HuH-7.5 (cell line): ENCODE data around the gene IGF2.

Source experiments
- DNase-seq: peaks from one replicate; pipeline ENCODE4 v3.0.0; 2011; ENCODE audit warnings: low spot score

The IGF2 gene

DNA sequence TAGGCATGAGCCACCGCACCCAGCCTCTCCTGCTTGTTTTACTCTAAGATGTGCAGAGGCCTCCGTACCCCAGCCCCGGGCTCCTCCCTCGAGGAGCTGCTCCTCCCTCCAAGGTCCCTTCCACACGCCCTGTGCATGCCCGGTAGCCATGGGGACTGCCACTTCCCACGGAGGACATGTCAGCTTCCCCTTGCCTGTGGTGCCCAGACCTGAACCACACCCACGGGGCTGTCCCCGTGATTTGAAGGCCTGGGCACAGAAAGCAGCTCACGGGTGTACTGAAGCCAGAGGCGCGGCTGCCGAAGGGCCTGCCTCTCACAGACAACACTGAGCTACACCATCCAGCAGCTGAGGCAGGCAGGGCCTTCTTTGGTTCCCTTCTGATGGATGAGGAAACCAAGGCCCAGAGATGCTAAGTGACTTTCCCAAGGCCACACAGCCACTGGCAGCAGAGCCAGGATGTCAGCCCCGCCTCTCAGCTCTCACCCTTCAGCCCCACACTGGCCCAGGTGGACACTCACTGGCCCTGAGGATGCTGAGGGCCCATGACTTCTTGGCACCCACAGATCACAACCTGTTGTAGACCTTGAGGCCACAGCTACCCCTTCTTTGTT lies 14.5 kb upstream of the IGF2 start:
- DNase-seq = no peak

DNA sequence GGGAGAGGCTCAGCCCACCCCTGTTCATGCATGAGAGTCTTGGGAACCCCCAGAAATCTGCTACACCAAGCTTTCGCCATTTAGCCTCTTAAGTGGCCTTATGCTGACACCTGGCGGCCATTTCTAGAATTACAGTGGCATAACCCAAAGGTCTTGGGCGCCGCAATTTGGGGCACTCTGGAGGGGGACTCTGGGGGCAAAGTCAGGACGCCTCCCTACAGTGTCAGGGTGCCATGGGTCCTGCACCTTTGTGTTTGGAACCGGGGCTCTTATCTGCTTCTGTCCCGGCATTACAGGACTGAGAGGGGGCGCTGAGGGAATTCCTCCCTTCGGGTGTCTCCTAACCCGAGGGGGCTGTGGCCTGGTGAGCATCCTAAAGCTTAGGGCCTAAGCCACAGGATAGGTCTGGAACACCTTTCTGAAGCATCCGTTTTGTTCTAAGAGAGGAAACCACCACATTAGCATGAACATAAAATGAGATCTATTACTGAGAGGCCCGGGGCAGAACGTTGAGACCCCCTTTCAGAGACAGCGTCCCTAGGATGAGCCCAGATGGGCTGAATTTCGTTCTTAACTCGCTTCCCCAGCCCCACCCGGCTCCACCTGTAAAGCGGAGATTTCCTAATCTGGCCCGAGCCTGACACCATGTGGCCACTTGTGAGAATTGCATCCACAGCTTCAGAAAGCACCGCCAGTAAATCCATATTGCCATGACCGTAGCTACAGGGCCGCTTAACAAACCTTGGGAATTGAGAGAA lies 12.5 kb upstream of the IGF2 start:
- peak; percentile 96 for DNase-seq

DNA sequence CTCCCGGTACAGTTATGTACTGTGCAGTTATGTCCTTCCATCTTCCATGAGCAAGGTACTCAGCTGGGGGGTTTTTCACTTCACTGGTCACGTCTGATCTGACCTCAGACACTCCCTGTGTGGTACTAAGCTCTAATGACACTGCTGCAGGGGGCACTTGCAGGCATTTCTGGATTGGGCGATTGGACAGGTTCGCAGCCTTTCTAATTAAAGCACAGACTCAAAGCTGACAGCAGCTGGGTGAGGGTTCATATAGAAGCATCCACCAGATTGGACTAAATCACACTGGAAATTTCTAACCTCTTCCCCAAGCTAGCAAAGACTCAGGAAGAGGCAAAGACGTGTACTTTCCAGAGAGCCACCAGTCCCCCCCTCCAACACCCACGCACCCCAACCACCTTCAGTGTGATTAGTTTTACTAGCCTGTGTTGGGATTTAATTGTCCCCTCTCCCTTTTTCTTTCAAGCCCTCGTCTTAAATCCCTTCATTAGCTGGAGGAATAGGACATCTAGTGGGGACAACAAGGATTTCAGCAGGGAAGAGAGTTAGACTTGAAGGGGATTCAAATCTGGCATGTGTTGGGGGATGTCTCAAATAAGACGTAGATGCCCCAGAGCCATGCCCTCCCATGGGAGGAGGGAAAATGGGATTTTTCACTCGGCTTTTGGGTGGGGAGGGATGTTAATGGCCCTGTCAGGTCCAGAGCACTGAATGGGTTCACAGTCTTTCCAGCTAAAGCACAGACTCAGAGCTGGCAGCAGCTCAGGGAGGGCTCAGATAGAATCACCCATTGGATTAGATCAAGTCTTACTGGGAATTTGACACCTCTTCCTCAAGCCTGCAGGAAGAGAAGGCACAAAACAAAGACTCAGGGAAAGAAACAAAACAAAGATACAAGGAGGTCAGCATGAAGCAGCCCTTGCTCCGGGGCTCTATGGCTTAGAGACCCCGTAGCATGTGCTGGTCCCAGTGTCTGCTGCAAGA lies 11.0 kb upstream of the IGF2 start:
- peak; percentile 62 for DNase-seq

DNA sequence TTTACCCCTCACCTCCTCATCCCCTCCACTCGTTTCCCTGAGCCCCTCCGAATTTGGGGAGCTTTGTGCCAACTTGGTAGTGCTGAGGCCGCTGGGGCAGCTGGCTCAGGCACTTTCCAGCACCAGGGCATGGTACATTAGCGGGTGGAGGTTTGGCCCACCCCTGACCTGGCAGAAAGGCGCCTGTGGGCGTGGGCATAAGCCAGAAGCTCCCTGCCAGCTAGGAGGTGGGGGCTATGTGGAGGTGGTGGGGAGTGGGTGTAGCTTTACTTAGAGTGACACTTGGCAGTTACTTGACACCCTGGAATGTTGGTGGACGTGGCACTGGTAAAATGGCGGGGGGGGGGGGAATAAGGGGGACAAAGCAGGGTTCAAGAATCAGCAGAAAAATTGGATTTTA lies 10.3 kb upstream of the IGF2 start:
- DNase-seq = no peak

DNA sequence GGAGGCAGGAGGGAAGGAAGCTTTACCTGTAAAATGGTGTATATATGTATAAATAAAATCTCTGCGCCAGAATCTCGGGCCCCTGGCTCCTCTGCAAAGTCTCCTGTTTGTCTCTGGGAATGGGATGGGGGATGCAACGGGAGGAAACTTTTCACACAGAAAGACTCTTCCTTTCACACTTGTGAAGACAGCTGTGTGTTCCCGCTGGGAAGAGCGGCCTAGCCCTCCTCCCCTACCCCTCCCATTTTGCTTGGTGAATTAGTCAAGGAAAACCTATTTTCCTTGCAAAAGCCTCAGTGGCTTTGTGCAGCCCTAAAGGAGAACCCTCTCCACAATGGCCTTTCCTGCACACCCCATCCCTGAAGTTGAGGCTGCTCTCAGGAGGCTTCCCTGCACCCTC lies 9.4 kb upstream of the IGF2 start:
- DNase-seq = no peak

DNA sequence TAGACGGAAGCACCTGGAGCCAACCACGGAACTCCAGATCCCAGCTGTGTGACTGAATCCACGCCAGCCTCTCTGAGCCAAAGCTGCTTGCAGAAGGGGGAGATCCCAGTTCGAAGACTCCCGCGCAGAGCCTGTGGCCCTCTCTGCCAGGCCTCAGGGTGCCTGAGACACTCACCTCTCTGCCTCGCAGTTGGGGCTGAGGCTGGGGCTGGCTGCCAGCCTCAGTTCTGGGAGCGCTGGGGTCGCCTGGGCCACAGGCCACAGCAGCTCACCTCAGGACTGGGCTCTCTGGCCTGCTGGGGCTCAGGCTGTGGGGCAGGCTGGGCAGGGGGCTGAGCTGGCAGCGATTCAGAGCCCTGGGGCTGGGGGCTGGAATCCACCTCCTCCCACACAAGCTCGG lies 8.2 kb upstream of the IGF2 start:
- DNase-seq = no peak

DNA sequence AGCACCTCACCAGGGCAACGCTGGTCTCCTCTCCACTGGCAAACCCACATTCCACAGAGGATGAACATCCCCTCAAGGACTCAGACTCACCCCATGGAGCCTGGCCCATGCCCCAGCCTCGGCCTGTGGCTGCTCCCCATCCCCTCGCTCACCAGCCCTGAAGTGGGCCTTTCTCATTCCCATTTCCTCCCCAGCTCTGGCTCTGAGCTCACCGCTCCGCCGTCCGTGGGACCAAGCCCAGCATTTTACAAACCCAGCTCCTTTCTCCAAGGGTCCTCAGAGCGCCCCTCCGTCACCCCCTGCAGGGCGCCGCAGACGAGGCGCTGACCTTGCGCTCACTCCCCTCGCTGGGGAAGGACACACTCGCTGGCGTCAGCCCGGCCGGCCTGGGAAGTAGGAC lies 6.9 kb upstream of the IGF2 start:
- no peak for DNase-seq

DNA sequence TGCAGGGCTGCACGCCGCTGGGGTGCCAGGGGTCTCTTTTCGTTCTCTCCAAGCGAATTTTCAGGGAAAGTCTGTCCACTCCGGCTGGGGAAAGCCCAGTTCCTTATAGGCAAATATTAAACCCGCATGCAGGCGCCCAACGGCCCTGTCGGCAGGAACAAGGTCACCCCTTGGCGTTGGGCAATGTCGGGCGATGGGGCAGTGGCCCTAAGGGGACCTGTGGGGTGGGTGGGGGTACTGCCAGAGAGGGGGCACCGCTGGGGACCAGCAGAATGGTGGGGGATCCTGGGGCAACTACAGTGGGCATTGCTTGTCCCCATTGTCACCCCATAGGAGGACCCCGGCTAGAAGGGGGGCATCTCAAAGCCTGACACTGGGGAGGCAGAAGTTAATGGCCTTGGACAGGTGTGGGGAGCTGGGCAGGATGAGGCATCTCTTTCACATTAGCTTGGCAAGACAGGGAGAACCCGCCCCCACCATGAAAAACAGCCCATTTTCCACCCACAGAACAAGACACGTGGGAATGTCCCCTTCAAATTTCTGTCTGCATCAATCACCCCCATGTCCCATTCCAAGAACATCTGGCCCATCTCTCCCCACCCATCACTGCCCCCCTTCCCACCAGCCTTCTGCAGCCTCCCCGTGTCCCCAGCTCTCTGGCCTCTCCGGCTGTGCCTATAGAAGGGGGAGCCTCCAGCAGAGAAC lies 5.5 kb upstream of the IGF2 start:
- DNase-seq = no peak

DNA sequence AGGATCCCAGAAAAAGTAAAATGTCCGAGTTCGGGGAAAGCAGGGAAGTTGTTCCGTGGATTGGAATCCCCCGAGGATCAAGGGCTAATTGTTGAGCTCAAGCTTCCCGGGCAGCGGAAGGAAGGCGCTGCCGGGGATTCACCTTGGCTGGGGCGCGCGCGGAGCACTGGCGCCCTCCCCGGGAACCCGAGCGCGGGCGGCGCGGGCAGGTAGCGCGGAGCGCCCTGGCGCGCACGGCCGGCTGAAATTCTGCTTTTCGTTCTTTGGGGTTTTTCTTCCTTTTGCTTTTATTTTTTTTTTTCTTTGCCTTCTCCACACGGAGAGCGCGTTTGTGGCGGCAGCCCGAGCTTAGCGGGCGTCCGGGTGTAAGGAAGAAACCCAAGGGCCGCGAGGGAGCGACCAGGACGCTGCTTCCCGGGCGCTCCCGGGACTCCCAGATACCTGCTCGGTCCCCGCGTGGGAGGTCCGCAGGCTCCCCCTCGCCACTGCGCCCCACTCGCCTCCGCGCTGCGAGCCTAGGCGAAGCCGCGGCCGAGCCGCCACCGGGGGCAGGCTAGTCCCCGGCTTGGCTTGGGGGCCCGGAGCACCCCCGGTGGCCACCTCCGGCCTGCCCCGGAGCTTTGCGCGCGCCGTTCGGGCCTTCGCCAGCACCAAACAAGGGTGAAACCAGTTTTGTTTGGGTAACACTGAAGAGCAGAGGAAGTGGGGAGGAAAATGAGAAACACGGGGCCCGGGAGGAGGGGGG lies 4.8 kb upstream of the IGF2 start:
- no peak for DNase-seq

DNA sequence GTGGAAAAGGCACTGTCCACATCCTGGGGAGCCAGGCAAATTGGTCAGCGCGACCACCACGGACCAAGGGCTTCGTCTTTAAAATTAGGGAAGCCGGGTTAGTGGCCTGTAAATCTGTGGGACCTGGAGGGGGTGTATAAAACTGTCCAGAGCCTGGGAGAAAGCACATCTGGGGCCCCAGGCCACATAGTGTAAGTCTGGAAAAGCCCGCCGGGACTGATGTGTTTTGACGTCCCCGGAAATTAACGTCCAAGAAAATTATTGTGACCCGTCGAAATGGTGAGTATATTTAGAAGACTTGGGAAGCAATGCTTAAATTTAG lies 4.2 kb upstream of the IGF2 start:
- no peak for DNase-seq

DNA sequence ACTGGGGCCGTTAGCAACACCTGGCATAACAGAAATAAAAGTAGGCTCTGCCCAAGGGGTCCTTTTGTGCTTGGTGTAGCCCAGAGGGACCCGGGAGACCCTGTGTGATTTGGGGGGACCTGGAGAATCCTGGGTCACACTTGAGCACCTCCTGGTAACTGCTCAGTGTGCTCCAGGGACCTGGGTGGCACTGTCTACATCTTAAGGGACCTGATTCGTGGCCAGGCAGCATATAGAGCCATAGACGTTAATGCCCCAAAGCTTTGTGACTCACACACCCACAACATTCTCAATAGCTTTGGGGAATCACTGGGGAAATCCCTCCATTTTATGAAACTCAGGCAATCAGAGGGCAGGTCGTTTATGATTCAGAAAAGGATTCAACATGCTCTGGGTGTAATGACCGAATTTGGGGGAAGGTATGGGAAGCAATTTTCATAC lies 3.6 kb upstream of the IGF2 start:
- DNase-seq = no peak

DNA sequence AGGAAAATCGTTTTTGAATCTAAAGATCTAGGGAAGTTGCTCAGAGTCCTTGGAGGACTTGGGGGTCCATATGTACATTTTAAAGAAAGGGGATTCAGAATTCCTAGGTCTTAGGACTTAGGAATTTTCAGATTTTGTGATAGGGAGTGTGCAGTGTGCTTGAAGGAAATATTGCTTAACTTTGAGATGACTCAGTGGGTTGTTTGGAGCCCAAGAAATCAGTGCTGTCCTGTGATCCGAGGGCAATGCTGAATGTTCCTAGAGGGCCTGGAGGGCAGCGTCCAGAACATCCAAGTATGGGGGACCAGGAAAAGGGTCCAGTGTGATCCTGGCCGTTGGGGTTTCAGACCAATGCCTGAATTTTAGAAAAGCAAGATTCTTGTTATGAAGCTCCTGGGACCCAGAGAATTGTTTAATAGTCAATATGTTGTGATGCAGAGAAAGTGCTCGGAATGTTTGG lies 3.1 kb upstream of the IGF2 start:
- no peak for DNase-seq

DNA sequence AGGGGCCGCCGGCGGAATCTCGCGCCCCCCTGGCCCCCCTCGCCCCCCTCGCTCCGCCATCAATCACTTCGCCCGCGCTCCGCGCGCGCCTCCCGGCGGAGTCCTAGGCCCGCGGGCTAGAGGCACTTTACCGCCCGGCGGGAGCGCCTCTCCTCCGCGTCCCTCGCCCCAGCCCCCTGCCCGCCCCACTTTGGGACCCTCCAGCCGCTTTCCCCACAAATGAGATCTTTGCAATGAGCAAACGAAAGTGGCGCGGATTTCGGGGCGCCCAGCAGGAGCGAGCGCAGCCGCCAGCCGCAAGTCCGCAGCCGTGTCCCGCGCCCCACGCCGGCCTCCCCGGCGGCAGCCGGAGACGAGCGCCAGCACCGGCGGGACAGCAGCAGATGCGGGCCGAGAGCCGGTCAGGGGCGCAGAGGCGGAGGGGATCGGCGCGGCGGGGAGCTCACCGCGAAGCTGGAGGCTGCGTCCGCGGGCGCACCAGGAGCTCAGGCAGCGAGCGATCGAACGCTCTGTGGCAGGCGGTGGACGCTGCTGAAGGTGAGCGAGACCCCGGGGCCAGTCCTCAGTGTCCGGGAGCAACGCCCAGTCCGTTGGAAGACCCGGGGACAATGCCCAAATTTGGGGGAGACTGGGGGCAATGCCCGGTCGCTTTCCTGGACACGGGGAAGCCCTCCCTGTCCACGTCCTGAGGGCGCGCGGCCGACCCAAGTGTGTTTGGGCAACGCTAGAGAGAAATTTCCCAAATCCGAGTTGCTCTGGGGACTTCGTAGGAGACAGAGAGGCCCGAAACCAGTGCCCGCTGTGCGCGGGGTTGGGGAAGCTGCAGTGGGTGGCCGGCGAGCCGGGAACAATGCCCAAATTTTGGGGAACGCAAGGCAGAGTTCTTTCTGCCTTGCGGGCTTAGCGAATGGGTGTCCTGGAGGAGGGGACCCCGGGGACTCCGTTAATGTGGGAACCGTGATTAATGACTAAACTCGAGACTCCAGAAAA lies 1.5 kb upstream of the IGF2 start:
- DNase-seq = no peak

DNA sequence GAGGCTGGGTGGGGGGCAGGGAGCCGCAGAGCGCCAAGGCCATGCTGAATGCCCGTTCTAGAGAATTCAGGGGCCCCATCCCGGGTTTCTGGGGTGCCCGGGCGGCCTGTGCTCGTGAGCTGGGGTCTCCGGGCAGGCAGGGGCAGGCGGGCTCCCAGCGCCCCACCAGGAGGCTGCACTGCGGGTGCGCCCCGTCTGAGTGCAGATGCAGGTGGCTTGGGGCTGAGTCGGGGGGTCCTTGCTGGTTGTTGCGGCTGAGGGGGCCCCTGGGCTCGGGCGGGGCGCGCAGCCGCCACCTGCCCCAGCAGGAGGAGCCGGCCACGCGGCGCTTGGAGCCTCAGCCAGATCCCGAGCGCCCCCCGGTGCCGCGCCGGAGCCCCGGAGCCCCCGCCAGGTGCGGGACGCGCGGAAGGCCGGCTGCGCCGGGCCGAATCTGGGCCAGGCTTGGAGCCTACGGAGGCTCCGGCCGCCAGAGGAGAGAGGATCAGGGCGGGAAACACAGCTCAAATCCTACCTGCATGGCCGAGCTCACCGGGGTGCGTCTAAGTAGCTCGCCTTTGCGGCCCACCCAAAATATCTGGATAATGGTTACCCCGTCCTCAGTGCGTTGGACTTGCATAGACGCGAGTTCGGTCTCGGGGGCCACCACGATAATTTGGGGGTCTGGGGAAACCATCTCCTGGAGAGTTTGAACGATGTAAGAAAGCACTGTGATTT lies 590 bp upstream of the IGF2 start:
- DNase-seq = no peak

DNA sequence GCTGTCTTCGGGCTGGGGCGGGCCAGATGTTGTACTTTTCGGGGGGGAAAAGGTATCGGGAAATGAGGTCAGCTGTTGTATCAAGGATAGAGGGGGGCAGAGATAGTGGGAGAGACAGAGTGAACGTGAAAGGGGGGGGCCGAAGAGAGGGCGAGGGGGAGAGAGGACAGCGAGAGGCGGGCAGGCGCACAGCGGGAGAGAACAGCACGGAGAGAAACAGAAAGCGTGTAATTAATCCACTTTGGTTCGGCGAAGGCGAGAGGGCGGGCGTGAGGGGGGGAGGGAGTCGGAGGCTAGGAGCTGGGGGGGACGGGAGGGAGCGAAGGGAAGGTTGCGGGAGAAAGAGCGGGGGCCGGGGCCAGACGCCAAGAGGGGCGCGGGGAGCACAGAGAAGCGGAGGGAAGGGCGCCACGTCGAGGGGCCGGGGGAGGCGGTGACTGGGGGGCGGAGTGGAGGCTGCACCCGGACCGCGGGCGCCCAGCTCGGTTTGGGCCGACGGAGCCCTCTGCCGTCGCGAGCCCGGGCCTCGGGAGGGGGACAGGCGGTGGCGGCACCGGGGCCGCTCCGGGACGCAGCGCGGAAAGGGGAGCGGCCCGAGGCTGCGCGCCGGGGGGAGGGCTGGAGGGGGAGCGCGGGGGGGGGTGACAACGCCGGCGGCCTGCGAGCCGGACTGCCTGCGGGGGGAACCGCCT lies 612 bp downstream of the IGF2 start:
- DNase-seq = peak; percentile 76

DNA sequence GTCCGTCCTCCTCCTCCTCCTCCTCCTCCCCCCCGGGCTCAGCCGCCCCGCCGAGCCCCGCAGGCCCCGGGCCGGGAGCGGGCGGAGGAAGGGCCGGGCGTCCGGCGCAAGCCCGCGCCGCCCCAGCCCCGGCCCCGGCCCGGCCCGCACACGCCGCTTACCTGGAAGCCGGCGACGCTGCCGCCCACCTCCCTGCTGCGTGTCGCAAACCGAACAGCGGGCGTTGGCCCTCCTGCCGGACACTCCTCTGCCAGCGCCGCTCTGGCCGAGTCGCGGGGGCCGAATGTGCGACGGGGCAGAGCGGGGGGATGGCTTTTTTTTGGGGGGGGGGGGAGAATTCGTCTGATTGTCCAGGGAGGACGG lies 1.1 kb downstream of the IGF2 start:
- peak; percentile 72 for DNase-seq

DNA sequence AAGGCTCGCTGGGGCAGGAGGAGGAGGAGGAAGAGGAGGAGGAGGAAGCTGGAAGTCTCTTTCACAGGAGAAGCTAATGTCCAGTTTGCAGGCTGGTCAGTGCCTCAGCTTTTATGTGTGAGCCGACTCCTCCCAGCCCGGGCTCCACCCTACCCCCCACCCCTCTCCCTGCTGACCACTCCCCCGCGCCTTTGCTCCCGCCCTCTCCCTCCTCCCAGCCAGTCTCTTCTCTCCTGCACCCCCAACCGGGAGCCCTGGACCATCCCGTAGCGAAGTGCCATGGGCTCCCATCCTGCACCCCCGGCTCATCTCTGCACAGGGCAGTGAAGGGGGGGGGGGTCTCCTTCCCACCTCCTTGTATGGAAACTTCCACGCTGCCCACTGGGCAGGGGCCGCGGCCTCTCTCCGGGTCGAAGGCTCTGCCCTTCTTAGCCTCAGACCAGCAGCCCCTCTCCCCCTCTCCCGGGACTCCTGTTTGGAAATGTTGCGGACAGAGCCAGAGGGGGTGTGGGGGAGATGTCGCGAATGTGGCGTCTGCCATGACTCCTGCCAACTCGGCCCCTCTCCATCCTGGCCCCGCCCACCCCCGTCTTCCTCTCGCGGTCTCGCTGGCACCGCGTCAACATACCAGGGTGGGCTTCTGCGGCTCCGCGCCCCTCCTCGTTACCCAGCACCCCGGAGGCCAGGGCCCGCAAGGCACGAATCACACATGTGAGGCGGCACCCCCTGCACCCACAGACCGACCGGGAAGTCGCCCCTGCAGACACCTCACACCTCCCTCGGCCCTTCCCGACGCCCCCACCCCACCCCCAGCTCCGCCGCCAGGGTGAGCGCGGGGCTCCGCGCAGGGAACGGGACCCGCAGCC lies 1.8 kb downstream of the IGF2 start:
- peak; percentile 98 for DNase-seq

DNA sequence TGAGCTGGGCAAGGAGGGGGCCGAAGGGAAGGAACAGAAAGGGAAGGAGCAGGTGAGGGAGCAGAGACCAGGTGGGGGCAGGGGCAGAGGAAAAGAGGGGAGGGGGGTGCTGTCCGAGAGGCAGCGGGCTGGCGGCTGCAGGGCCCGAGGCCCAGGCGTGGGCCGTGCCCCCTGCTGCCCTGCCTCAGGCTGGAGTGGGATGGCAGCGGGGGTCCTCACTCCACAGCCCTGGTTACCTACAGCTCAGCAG lies 2.3 kb downstream of the IGF2 start:
- DNase-seq = no peak
